Measurements from ENCODE around the gene CD37.

Gene CD37

DNA sequence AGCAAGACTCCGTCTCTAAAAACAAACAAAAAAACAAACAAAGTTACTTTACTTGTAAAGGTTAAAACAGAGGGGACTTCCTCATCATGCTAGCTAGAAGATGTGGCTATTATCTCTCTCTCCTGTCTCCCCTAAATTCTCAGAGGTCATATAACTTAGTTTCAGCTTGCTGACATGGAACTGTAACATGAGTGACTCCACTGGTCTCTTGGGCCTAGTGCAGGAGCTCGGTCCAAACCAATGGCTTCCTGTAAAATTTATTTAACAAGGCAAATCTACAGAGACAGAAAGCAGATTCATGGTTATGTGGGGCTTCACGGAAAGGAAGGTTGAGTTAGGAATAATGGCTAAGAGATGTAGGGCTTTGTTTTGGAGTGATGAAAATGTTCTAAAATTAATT lies 43.3 kb downstream of the CD37 start:
- no peak for DNase-seq (ENCODE audit: low read depth in 2 of 2)

DNA sequence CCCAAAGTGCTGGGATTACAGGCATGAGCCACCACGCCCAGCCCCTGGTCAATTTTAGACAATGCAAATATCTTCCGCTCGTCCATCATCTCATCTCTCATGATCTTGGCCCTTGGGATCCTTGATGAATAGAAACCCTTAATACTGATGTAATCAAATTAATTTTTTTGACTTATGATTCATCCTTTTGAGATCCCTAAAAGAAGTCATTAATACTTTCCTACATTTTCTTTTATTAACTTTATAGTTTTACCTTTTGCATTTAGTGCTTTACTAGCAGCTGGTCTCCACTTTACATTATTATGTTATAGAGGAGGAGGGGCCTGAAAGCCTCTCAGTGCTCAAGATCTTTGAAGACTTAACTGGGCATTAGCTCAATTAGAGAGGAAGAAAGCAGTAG lies 45.2 kb downstream of the CD37 start:
- DNase-seq (ENCODE audit: low read depth in 2 of 2): no peak

DNA sequence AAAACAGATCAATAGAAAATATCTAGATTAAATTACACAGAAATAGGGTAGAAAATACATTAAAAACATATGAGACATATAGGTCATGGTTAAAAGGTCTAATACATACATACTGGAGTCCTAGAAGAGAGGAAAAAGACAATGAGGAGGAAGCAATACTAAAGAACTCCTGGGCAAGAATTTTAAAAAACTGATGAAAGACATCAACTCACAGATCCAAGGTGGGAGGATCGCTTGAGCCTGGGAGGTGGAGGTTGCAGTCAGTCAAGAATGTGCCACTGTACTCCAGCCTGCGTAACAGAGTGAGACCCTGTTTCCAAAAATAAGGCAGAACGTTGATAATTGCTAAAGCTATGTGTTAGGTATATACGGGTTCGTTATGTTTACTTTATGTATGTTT lies 47.4 kb downstream of the CD37 start:
- DNase-seq (ENCODE audit: low read depth in 2 of 2): no peak

DNA sequence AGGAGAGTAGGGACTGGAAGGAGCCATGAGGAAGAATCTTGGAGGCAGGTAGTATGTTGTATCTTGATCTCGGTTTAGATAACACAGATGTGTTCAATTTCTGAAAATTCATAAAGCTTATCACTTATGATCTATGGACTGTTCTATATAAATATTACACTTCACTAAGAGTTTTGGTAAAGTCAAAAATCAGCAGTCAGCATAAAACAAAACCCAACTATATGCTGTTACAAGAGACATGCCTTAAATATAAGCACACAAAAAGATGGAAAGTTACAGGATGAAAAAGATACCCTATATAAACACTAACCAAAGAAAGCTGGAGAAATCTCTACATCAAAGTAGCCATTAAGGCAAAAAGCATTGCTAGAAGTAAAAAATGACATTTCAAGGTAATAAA lies 48.4 kb downstream of the CD37 start:
- DNase-seq (ENCODE audit: low read depth in 2 of 2): no peak

DNA sequence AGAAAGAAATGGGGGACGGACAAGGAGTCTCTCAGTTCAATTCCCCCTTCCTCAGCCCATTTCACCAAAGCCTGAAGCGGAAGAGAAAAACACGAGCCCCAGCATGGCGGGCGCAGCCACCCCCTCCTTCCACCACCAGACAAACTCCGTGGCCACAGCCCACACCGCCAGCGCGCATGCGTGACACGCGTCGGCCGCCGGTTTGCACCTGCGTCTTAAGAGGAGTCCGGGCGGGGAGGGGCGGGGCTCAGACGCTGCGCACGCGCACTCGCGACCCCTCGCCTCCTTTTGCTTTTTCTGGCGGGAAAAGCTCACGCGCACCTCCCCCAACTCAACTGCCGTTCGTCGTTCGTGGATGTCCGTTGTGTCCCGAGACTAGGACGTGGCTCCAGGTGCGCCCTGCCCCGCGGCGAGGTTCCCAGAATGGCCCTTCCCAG lies 52.7 kb downstream of the CD37 start, which contains the start of gene KASH5:
TSS of gene KASH5 (plus strand) at position 314 of the 437 bp plus-strand sequence. CDS start 2,635 bp downstream, outside the sequence.
- DNase-seq (ENCODE audit: low read depth in 2 of 2): peak; percentile 66 to 81

DNA sequence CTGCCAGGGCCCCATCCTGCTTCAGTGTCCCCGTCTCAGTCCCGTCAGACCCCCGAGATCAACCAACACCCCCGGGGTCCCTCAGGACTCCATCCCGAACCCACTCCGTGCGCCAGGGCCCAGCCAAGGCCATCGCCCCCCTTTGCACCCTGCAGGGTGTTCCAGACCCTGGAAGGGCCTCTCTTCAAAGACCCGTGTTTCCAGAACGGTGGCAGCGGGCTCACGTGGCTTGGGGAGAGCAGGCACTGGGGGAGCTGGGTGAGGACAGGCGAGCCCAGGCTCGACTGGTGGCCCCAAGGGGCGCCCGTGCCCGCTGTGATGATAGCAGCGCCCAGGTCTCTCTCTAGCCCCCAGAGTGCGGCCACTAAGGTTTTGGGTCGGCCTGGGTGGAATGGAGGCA lies 54.2 kb downstream of the CD37 start:
- DNase-seq (ENCODE audit: low read depth in 2 of 2): no peak
